Measurements from ENCODE around the gene KIF23. TPM values are rescaled to one million over a fixed set of nuclear protein-coding genes. Genes with fewer than 3 reads are reported as not detected.

The KIF23 gene
- total RNA-seq, 1 donor from 2014 or later = 48.1 TPM

DNA sequence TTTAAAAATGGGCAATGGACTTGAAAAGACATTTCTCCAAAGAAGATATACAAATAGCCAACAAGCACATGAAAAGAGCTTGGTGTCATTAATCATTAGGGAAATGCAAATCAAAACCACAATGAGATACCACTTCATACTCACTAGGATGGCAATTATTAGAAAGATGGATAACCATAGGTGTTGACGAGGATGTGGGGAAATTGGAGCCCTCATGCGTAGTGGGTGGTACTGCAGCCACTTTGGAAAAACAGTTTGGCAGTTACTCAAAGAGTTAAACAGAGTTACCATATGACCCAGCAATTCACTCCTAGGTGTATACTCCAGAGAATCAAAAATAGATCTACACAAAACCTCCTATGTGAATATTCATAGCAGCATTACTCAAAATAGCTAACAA is 65.8 kb downstream of the KIF23 start:
- peaks cover 9% of the 10 kb centered on the region for H3K9me3 Mint-ChIP-seq
- no peak for DNase-seq (ENCODE audit: extremely low spot score, unreplicated experiment)
- H3K4me1 Mint-ChIP-seq (ENCODE audit: unreplicated experiment) = peaks cover 15% of the 10 kb centered on the region
- H3K36me3 Mint-ChIP-seq = no peaks in the 10 kb centered on the region
- TF ChIP-seq, protein P1, sequence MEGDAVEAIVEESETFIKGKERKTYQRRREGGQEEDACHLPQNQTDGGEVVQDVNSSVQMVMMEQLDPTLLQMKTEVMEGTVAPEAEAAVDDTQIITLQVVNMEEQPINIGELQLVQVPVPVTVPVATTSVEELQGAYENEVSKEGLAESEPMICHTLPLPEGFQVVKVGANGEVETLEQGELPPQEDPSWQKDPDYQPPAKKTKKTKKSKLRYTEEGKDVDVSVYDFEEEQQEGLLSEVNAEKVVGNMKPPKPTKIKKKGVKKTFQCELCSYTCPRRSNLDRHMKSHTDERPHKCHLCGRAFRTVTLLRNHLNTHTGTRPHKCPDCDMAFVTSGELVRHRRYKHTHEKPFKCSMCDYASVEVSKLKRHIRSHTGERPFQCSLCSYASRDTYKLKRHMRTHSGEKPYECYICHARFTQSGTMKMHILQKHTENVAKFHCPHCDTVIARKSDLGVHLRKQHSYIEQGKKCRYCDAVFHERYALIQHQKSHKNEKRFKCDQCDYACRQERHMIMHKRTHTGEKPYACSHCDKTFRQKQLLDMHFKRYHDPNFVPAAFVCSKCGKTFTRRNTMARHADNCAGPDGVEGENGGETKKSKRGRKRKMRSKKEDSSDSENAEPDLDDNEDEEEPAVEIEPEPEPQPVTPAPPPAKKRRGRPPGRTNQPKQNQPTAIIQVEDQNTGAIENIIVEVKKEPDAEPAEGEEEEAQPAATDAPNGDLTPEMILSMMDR (conservative IDR thresholded peaks at IDR 0.05) = no peak
- H3K27ac Mint-ChIP-seq = no peak overlapping the region
- H3K4me3 Mint-ChIP-seq = no peak overlapping the region
- no peaks in the 10 kb centered on the region for H3K27me3 Mint-ChIP-seq

DNA sequence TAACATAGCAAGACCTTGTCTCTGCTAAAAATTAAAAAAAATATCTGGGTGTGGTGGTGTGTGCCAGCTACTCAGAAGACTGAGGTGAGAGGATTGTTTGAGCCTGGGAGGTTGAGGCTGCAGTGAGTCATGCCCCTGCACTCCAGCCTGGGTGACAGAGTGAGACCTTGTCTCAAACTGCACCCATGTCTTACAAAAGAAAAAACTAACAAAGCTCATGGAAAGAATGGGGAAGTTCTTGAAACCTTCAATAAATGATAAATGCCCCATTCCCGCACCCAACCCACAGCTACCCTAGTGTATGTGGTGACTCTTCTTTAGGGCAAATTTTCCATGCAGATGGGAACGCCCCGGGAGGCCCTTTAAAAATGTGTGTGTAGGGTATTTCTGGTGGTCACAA is 66.8 kb downstream of the KIF23 start:
- H3K27ac Mint-ChIP-seq = no peak overlapping the region
- H3K27me3 Mint-ChIP-seq = no peaks in the 10 kb centered on the region
- no peak for DNase-seq (ENCODE audit: extremely low spot score, unreplicated experiment)
- H3K36me3 Mint-ChIP-seq = no peaks in the 10 kb centered on the region
- no peak overlapping the region for H3K4me3 Mint-ChIP-seq
- H3K4me1 Mint-ChIP-seq (ENCODE audit: unreplicated experiment) = peaks cover 15% of the 10 kb centered on the region
- TF ChIP-seq, protein P1 (conservative IDR thresholded peaks at IDR 0.05) = no peak
- H3K9me3 Mint-ChIP-seq = peaks cover 13% of the 10 kb centered on the region

DNA sequence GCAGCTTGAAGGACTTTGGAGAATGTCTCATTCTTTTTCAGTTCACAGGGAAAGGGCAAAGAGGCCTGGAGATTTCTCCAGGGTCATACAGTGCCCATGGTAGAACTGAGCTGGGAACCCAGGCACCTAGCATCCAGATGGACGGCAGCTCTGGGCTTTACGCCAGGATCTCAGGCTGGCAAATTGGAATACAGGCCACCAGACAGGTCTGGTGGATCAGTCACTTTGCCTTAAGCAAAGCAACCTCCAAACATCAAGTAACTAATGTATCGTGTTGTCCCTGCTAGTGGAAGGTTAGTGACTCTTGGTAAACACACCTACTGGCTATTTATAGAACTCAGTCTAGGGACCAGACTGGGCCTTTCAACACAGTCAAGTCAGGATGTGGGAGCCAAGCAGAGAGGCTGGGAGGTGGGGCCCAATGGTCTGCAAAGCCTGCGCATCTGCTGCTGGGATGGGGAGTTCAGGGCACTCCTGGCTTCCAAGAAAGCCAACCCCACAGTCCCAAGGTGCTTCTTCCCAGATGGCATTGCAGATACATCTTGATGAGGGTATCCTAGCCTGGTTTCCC is 68.6 kb downstream of the KIF23 start:
- H3K27ac Mint-ChIP-seq = no peak overlapping the region
- peaks cover 13% of the 10 kb centered on the region for H3K9me3 Mint-ChIP-seq
- TF ChIP-seq, protein P1 (conservative IDR thresholded peaks at IDR 0.05) = no peak
- DNase-seq (ENCODE audit: extremely low spot score, unreplicated experiment) = no peak
- no peaks in the 10 kb centered on the region for H3K27me3 Mint-ChIP-seq
- H3K36me3 Mint-ChIP-seq = no peaks in the 10 kb centered on the region
- no peak overlapping the region for H3K4me3 Mint-ChIP-seq
- peaks cover 15% of the 10 kb centered on the region for H3K4me1 Mint-ChIP-seq (ENCODE audit: unreplicated experiment)

DNA sequence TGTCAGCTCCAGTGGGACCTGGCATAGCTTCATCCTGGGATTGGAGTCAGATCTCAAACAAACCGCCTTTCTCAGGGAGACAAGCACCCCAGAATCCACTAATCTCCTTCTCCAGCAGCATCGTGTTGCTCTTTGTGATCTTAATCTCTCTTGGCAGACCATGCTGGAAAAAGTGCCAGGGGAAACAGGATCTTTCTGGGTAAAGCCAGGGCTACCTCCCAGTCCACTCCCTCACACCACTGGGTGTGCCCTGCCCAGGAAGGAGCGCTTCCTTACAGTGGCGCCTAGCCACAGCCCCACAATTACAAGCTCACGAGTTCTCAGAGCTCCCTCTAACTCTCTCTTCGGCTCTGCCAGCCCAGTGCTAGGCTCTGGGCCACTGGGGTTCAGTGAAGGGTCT is 70.7 kb downstream of the KIF23 start:
- Mint-ChIP-seq H3K27ac (no peak overlapping the region), H3K4me1 (ENCODE audit: unreplicated experiment) (peaks cover 15% of the 10 kb centered on the region), H3K36me3 (no peaks in the 10 kb centered on the region), H3K4me3 (no peak overlapping the region), H3K27me3 (no peaks in the 10 kb centered on the region), H3K9me3 (peaks cover 9% of the 10 kb centered on the region)
- TF ChIP-seq, protein P1 (conservative IDR thresholded peaks at IDR 0.05) = no peak
- no peak for DNase-seq (ENCODE audit: extremely low spot score, unreplicated experiment)

DNA sequence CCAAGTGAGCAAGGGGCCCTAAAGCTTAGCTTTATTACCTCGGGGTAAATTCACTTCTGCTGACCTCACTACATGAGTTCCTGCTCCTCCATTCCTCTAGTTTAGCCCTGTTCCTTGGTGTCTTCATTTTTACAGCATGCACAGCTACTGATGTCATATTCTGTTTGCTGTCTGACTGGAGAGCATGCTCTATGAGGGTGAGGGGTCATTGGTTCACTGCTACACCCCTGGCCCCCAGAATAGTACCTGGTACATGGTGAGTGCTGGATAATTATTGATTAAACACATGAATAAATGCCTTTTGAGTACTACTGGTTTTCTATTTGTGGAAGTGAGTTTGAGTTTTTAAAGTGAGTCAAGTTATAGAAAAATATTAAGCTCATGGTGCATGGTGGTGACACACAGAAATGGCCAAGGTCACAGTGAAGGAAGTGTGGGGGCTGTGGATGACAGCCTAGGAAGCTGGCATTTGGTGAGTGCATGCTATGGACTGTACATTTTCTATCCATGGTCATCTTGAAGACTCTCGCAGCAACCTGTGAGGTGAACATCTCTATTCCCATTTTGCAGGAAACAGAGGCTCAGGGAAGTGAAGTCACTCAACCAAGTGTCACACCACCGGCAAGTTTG is 72.4 kb downstream of the KIF23 start:
- DNase-seq (ENCODE audit: extremely low spot score, unreplicated experiment) = no peak
- peaks cover 13% of the 10 kb centered on the region for H3K4me1 Mint-ChIP-seq (ENCODE audit: unreplicated experiment)
- no peak overlapping the region for H3K4me3 Mint-ChIP-seq
- no peak overlapping the region for H3K27ac Mint-ChIP-seq
- TF ChIP-seq, protein P1 (conservative IDR thresholded peaks at IDR 0.05) = no peak
- H3K9me3 Mint-ChIP-seq = peaks cover 4% of the 10 kb centered on the region
- H3K36me3 Mint-ChIP-seq = no peaks in the 10 kb centered on the region
- H3K27me3 Mint-ChIP-seq = peaks cover 5% of the 10 kb centered on the region
